Middle frontal gyrus (tissue), 1 donor: ENCODE measurements around the gene MYO1D.
"Not testable (repeated sequence)": the region's sequence is repeated elsewhere in the genome, so short reads cannot be mapped to it uniquely, and the experiment has no call there.

Source experiments
- DNase-seq: peaks from one replicate; pipeline ENCODE4 v3.0.0-alpha.2; 2015; ENCODE audit warnings: low spot score; ENCODE audit errors: extremely low spot score

Gene MYO1D

DNA sequence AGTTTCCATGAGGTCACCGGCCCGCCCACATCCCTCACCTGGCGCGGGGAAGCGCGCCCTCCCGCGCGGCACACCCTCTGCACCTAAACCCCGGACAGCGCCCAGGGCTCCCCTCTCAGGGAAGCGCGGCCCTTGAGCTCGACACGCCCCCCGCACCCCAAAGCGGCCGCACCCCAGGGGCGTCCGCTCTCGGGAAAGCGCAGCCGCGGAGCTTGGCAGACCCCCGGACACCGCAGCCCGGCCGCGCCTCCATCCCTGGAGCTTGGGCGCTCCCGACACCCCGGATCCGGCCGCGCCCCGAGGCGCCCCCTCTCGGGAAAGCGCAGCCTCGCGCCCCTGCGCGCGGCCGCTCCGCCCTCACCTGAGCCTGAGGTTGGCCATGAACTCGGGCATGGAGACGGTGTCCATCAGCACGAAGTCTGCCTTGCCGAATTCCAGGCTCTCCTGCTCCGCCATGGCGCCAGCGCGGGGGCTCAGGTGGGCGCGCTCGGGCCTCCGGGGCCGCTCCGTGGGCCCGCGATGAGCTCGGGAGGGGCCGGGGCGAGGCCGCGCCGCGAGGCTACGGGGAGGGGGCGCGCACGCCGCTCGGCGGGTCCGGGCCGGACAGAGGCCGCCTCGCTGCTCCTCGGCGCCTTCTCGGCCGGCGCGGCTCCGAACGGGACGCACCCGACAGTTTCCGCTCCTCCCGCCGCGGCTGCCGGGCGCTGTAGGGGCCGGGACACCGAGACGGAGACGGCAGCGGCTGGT is at the start of gene MYO1D:
TSS of gene MYO1D (minus strand) at position 708 of the 747 bp plus-strand sequence. CDS start at position 456, 252 bp downstream.
- no peak for DNase-seq

DNA sequence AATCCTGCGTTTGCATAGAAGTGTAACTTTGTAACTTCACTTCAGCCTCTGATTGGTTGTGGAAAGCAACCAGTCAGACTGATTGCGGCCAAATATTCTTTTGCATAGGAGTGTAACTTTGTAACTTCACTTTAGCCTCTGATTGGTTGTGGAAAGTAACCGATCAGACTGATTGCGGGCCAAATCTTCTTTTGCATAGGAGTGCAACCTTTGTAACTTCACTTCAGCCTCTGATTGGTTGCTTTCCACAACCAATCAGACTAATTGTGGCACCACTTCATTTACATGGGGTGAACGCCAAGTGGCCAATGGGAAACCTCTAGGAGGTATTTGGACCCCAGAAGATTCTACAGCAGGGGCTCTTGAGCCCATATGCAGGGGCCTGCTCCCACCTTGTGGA is 49.3 kb upstream of the MYO1D start:
- no peak for DNase-seq

DNA sequence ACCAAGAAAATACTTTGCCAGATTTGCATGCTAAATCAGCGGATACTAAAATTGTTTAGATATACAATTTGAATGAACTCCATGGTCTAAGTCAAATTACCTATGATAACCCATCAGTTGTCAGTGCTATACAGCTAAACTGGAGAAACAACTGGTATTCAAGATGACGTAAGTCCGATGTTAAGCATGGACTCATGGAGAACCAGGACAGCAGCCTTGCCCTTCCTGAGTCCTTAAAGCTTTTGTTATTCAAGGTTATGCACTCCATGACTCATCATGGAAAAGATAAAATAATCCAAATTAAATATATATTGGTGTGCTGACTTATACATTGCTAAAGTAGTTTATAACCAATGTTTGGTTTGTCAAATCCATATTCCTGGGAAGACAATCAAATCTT is 47.0 kb upstream of the MYO1D start:
- not testable (repeated sequence) for DNase-seq

DNA sequence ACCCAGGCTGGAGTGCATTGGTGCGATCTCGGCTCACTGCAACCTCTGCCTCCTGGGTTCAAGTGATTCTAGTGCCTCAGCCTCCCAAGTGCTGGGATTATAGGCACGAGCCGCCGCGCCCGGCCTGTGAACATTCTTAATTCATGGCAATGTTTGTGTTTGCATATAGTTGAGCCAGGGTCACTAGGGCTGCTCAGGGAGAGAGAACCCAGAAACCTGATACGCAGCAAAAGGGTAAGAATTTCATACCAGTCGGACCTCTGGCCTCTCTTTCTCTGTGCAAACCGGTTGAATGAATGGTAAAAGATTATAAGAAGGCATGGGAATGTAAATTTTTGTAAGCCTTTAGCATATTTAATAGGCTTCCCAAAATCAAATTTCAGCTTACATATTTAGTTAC is 44.1 kb upstream of the MYO1D start:
- no peak for DNase-seq

DNA sequence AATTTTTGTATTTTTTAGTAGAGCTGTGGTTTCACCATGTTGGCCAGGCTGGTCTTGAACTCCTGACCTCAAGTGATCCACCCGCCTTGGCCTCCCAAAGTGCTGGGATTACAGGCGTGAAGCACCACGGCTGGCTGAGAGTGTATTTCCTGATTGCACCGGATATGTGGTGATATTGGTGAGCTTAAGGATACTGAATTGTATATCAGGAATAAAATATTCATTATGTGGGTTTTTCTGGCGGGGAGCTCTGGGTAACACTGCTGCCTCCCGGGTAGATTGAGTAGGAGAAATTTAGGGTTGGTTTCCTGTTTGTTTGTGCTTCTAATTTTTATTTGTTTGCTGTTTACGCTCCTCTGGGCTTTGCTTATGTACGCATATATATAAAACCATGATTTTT is 43.4 kb upstream of the MYO1D start:
- no peak for DNase-seq

DNA sequence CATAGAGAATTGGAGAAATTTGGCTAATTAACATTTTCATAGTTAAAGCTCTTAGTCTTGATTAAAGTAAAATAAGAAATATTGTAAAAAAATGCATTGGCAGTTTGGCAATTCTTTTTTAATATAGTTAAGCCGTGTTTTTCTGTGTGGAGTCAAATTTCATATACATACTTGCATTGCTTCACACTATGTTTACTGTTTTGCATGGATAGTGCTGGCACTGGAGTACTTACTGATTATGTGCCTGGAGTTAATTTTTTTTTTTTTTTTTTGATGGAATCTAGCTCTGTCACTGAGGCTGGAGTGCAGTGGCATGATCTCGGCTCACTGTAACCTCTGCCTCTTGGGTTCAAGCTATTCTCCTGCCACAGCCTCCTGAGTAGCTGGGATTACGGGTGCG is 43.0 kb upstream of the MYO1D start:
- not testable (repeated sequence) for DNase-seq

DNA sequence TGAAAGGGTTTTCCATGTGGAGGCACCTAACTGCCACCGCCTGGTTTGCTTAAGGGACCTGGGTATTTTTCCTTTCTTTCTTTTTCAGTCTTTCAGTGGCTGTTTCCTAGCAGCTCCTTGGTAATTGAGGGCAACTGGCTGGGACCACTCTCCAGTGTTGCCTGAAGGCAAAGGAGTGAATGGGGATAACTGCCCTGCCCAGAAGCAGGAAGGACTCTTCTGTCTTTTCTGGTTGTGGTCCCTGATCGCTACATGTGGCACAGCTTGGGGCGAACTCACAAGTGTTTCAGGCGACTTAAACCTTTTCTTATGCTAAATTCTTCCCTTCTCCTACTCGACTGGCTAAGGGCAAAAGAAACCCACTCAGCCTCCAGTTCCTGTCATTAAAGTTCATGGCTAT is 40.9 kb upstream of the MYO1D start:
- no peak for DNase-seq

DNA sequence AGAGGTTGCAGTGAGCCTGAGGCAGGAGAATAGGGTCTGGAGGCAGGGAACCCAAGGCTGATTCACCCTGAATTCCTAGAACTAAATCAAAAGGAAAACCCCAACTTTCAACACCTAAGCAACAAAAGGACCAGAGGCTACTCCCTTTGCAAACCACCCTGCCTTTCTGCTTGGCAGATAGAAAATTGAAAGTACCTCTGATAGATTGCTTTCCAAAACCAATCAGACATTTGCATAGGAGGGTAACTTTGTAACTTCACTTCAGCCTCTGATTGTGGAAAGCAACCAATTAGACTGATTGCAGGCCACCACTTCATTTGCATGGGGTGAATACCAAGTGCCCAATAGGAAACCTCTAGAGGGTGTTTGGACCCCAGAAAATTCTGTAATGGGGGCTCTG is 40.2 kb upstream of the MYO1D start:
- DNase-seq, result no peak

DNA sequence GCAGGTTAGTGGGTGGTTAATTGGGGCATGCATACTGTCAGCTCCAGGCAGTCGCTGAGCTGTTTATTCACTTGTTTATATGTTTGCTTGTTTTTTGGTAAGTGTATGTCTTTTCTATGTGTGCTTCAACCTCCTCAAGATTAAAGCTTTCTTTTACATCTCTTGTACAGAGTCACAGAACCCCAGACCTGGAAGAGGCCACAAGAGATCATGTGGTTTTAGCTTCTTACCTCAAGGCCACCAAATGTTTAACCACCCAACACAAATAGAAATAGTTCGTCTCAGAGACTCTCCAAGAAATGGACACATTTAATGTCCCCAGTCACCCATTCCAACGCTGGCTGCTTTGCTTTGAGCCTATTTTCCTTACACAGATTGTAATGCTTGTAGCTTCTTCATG is 39.2 kb upstream of the MYO1D start:
- DNase-seq, result no peak

DNA sequence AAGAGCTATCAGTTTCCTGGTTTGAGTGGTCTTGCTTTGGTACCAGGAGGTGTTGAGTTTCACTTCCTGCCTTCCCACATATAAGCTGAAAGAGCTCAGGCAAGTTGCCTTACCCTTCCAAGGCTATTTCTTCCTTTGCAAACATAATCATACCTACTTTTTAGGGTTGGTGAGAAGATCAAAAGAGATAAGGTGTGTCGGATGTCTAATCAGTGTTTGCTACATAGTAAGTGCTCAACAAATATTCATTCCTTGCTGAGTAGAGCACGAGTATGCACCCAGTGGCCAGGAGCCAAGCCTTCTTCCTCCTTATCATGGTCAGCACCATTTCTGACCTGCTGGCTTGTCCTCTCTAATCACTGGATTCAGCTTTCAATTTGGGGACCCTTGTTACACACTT is 38.3 kb upstream of the MYO1D start:
- no peak for DNase-seq

DNA sequence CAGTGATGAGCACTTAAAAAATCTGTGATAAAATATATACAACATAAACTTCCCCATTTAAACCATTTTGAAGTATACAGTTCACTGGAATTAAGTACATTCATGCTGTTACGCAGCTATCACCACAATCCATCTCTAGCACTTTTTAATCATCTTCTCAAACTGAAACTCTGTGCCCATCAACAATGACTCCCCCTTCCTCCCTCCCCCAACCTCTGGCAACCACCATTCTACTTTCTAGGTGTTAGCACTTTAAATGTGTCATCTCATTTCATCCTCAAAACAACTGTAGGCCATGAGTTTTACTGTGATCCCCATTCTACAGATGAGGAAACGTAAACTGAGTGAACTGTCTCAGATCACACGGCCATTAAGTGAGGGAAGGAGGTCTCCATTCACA is 37.3 kb upstream of the MYO1D start:
- no peak for DNase-seq

DNA sequence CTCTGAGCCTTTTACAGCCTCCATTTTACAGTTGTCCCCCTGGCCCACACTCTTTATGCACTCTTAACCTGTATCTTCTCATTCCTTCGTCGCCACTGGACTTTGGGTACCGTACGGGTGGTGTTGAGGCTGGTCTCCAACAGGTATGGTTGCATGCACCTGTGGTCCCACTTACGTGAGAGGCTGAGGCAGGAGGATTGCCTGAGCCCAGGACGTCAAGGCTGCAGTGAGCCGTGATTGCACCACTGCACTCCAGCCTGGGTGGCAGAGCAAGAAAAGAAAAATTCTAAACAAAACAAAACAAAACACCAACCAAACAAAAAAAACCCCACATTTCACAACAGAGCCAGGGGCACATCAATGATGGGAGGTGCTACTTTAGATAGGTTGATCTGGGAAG is 36.7 kb upstream of the MYO1D start:
- DNase-seq, result no peak

DNA sequence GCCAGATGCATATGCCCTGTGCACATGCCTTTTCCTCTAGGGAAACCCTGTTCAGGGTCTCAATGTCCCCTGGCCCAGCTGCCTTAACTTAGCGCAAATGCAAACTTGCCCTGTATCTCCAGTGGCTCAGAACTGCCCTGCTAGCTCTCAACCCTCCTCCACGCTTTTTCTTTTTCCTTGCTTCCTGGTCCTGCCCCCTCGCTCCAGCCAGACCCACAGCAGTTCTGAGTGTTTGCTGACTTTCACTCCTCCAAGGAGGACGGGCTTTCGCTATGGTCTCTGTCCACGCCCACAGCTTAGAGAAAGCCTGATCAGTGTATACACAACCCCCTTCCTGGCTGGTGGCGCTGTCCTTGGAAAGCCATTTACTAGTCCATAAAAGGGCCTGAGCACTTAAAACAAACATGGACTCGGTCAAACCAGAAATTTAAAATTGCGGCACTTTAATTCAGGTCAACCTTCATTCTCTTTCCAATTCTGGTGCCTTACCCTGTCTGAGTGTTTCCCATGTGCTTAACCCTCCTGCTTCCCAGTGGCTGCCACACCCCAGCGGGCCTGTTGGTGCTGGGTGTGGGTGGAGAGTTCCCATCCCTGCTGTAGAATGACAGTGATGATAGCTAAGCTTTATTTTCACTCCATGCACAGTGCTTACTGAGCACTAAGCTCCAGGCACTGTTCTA is 35.4 kb upstream of the MYO1D start:
- DNase-seq, result no peak

DNA sequence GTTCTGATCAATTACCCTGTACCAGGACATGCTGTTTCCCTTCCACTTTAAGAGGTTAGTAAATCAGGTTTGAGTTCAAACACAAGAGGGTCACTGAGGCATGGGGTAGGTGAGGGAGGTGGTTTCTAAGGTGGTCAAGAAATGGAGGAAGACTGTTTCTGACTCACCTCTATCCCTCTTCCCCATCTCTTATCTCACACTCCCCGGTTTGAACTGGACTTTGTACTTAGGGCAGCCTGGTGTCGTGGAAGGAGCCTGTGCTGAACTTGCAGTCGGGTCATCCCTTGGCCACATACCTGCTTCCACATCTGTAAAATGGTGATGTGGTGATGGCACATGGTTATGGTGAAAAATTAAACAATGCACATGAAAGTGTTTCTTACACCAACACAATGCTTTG is 33.8 kb upstream of the MYO1D start:
- DNase-seq, result no peak

DNA sequence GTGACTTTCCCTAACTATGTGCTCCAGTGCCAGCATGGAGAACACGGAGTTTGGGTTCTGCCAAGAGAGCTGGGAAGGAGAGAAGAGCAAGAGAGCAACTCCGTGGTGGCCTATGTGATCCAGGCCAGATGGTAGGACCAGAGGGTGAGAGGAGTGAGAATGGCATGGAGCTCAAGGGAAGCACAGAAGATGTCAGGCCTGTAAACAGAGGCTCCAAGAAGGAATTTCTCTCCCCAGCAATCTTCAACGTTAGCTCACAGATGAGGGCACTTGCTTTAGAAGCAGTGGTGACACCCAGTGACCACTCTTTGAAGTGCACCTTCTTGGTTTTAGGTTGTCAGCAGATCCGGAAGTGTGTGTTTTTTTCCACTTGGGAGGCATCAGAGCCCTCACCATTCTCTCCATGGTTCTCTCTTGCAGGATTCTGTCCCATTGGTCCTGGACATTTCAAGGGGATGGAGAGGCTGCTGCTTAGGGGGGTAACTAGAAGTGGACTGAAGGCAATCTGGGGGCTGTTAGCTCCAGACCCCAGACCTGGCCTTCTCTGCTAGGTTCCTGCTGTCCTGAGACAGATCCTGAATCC is 33.0 kb upstream of the MYO1D start:
- peak; percentile 81 for DNase-seq

DNA sequence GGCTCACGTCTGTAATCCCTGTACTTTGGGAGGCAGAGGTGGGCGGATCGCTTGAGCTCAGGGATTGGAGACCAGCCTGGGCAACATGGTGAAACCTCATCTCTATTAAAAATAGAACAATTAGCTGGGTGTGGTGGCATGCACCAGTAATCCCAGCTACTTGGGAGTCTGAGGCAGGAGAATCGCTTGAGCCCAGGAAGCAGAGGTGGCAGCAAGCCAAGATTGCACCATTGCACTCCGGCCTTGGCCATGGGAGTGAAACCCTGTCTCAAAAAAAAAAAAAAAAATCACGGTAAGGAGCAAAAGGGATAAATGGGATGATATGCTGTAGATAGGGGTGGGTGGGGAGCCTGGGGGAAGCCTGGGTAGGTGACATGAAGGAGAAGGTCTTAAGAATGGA is 30.7 kb upstream of the MYO1D start:
- no peak for DNase-seq

DNA sequence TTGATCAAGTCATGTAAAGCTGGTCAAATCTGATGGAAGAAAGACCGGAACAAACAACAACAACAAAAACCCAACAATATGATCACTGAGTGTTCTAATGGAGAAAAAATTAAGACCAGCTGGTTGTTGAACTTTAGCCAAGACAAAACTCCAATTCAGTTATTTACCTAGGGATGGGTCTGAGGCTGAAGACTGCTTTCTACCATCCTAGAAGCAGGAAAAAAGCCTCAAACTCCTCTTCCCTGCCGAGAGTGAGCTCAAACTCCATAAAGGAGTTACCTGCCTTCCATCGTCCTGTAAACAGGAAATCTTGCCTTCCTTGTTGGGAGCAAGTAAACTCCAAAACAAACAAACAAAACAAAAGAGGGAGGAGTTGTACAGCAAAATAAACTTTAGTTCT is 28.0 kb upstream of the MYO1D start:
- no peak for DNase-seq

DNA sequence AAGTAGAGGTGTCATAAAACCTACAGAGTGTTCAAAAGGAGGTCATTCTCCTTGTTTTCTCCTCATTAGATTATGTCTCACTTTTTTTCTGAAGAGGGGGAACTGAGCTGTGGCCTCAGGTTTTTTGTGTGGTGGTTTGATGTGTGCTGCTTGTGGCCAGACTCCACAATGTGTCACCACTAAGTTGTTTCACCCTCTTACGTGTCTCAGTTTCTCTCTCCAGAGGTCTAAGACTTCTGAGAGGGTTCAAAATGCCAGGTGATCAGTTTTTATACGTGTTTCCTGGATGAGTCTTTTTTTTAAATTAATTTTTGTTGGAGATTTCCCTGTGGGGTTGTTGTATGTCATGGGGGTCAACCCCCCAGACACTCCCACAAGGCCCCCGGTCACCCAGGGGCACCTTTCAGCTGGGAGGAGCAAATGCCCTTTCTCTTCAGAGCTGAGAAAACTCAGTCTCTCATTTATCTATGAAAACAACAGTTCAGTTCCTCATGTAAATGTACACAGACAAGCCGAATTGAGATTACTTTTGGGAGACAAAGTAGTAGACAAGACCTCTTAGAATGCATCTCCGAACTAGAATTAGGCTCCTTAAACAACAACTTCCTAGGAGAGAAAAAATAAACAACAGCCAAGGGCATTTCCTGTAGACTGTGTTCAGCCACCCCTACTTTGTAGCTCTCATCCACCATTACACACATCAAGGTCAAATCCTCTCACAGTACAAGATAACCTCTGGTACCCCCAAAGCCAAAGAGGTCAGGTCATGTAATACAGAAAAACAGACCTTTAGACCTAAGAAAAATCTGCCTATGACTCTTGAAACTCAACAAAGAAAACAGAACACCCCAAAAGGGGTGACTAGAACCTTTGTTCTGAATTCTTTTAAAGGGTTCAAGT is 27.1 kb upstream of the MYO1D start:
- DNase-seq, result no peak

DNA sequence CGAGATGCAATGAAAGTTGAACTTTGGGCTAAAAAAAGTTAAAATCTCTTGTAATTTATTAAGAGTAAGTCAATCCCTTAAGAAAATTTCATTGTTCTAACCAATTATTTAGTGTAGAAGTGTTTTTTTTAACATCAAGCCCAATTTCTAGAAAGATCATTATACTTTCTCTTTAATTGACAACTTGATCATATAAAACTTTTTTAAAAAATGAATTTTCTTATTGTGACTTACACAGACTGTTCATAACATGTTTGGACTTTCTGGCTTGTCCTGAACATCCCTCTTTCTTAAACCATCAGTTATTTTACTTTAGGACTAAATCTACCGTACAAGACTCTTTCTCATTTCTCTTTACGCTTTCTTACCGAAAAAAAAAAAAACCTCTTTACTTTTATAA is 24.8 kb upstream of the MYO1D start:
- DNase-seq, result no peak

DNA sequence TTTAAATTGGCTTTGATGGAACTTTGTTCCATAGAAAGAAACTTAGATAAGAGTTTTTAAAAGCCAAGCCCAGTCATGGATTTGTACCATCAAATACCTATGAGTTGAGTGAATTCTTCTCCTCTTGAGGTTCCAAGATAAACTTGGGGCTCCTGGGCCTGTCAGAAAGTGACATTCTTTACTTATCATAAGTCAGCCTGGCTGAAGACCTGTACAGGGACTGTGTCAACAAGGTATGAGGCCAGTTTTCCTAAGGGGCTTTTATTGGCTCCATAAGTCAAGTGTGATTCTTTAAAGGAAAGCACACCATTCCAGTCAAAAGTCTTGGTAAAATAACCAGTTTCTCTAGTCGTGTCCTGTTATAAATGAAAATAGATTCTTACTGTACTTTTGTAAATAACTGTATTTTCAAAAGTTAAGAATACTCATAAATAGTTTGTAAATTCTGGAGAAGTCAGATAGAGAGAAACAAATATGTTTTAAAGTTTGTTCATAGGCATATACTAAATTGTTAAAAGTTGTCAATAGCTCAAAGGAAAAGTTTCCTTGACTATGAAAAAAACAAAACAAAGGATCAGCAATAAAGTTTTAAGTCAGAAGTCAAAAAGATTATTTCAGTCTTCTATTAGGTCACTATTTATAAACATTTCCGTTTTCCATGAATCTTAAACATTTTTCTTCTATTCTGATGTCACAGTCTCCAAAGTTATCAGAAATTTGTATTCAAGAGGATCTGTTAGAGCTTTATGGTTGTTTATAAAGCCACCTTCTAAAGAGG is 22.5 kb upstream of the MYO1D start:
- no peak for DNase-seq

DNA sequence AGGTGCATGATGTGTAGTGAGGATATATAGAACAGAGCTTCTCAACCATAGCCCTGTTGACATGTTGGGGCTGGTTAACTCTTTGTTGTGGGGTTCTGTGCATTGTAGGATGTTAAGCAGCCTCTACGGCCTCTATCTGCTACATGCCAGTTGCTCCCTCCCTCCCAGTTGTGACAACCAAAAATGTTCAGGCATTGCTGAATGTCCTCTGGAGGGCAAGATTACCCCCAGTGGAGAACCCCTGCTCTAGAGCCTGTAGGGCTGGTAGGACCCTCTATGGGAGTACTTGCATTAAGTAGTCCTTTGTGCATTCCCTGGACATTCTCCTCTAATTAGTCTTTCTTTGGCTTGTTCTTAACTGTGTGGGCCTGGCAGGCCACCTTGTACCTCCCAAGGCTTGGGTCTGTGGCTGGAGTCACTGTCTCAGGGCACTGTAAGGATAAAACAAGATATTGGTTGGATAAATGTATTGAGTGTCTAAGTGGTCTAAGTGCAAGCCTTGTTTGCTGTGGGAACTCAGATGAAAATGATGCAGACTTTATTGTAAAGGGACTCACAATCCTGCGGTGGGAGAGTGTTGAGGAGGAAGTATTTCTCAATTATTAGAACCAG is 19.8 kb upstream of the MYO1D start:
- no peak for DNase-seq
